HepG2 (cell line): Measurements from ENCODE around the gene AGXT. TPM values are rescaled to one million over a fixed set of nuclear protein-coding genes. Genes with fewer than 3 reads are reported as not detected.

Experiments used
- ATAC-seq: fragments of 200-7000 bp; cut with Tn5 transposase; 3 replicates; pipeline ENCODE4 v1.9.1; 2020; ENCODE audit warnings: mild to moderate bottlenecking, moderate library complexity
- BruUV-seq: library from RNA; stranded (reverse); fragments of 400-500 nt; replicated peaks from 2 replicates; lab custom pipeline; 2021; lab: Mats Ljungman, UMichigan
- CTCF ChIA-PET: fragments of 300-600 bp; formaldehyde crosslinking; extraction: SDS; loops from one replicate; lab custom pipeline; 2021; ENCODE audit warnings: low total read pairs, inconsistent platforms, low intra/inter-chr PET ratio; lab: Yijun Ruan, JAX
- POLR2A ChIA-PET: fragments of 350-600 bp; sonication (Branson Sonifier 250); formaldehyde crosslinking; loops from one replicate; lab custom pipeline; 2020; ENCODE audit warnings: antibody characterized with exemption, inconsistent platforms; lab: Yijun Ruan, JAX
- DNase-seq: peaks from one replicate; pipeline ENCODE4 v3.0.0-alpha.2; 2015; ENCODE audit warnings: low spot score
- FAIRE-seq: peaks from 3 replicates; lab custom pipeline; 2011; peaks lifted over from hg19 to GRCh38; lab: Jason Lieb, UNC
- H2AFZ ChIP-seq: one replicate; pipeline ENCODE4 v1.6.1; 2011; ENCODE audit warnings: low read length, inconsistent platforms
- H3K27ac ChIP-seq: fragments of 300-600 bp; 3 replicates; pipeline ENCODE4 v1.8.0; 2011; ENCODE audit warnings: mixed run types, mild to moderate bottlenecking, mixed read lengths, low read length, inconsistent platforms; ENCODE audit not compliant: insufficient read depth; ENCODE audit errors: extremely low read length
- H3K27me3 ChIP-seq, 2 experiments: fragments of 200-600 bp in 1 of 2; 2 replicates in 1 of 2; 3 replicates in 1 of 2; pipeline versions ENCODE4 v1.6.0 to v1.8.0; 2011; ENCODE audit warnings: low read length in 2 of 2, mild to moderate bottlenecking in 2 of 2, moderate library complexity in 2 of 2, inconsistent platforms in 1 of 2; ENCODE audit not compliant: insufficient read depth in 2 of 2, control insufficient read depth in 1 of 2
- H3K36me3 ChIP-seq, 2 experiments: fragments of 200-600 bp in 1 of 2; replicated peaks in 1 of 2; 2 replicates in 1 of 2; 3 replicates in 1 of 2; pipeline versions ENCODE4 v1.5.1 to v1.8.0; 2011; ENCODE audit warnings: low read length in 2 of 2, inconsistent platforms in 1 of 2; ENCODE audit not compliant: insufficient read depth in 2 of 2, control insufficient read depth in 1 of 2
- H3K4me1 ChIP-seq: 2 replicates; pipeline ENCODE4 v1.5.1; 2012; ENCODE audit warnings: low read length, inconsistent platforms; ENCODE audit not compliant: insufficient read depth
- H3K4me2 ChIP-seq: 2 replicates; pipeline ENCODE4 v1.6.0; 2011; ENCODE audit warnings: low read depth, low read length, inconsistent platforms
- H3K4me3 ChIP-seq, 3 experiments: fragments of 200-600 bp in 1 of 3; sonication (generic), shearing (Covaris generic) in 1 of 3; replicated peaks in 1 of 3; 2 replicates each; pipeline ENCODE4 v1.5.1; 2011 to 2016; ENCODE audit warnings: low read length in 3 of 3, inconsistent platforms in 2 of 3, low read depth in 2 of 3, mild to moderate bottlenecking in 2 of 3, control low read depth in 1 of 3, mixed read lengths in 1 of 3; ENCODE audit not compliant: insufficient read depth in 1 of 3
- H3K79me2 ChIP-seq: one replicate; pipeline ENCODE4 v1.6.1; 2011; ENCODE audit warnings: low read length, inconsistent platforms; ENCODE audit not compliant: insufficient read depth
- H3K9ac ChIP-seq: 2 replicates; pipeline ENCODE4 v1.6.0; 2011; ENCODE audit warnings: mild to moderate bottlenecking, low read depth, low read length, inconsistent platforms; ENCODE audit not compliant: insufficient read depth
- H3K9me3 ChIP-seq: 2 replicates; pipeline ENCODE4 v1.5.1; 2012; ENCODE audit warnings: mild to moderate bottlenecking, low read length
- H4K20me1 ChIP-seq: 2 replicates; pipeline ENCODE4 v1.6.0; 2011; ENCODE audit warnings: inconsistent platforms, mild to moderate bottlenecking, low read length, moderate library complexity; ENCODE audit not compliant: insufficient read depth
- BCL3 ChIP-seq: sonication (generic); formaldehyde crosslinking; IDR thresholded peaks from 2 replicates; pipeline ENCODE4 v1.5.1; 2020; ENCODE audit warnings: mild to moderate bottlenecking, missing genetic modification reagents, moderate library complexity
- CREBL2 ChIP-seq: sonication (generic); formaldehyde crosslinking; IDR thresholded peaks from 2 replicates; pipeline ENCODE4 v1.8.1; 2023; ENCODE audit warnings: missing genetic modification reagents, mild to moderate bottlenecking, borderline replicate concordance
- E2F1 ChIP-seq: sonication (generic); formaldehyde crosslinking; IDR thresholded peaks from 2 replicates; pipeline ENCODE4 v1.5.0; 2020; ENCODE audit warnings: missing genetic modification reagents
- GABPA ChIP-seq, 2 experiments: IDR thresholded peaks; 2 replicates each; pipeline ENCODE4 v1.6.1; 2011 to 2016; ENCODE audit warnings: low read depth in 2 of 2, low read length in 1 of 2, missing biosample characterization in 1 of 2, missing genetic modification characterization in 1 of 2
- GLI4 ChIP-seq: sonication (generic); formaldehyde crosslinking; IDR thresholded peaks from 2 replicates; pipeline ENCODE4 v1.5.1; 2020; ENCODE audit warnings: missing genetic modification reagents, mild to moderate bottlenecking, moderate library complexity, borderline replicate concordance
- IKZF1 ChIP-seq: fragments of 450-650 bp; IDR thresholded peaks from 2 replicates; pipeline ENCODE4 v1.7.1; 2016
- KAT2B ChIP-seq: fragments of 150-350 bp; IDR thresholded peaks from 2 replicates; pipeline ENCODE4 v1.6.1; 2014; ENCODE audit warnings: low read depth, low read length, borderline replicate concordance
- MIER3 ChIP-seq: IDR thresholded peaks from 2 replicates; pipeline ENCODE4 v1.6.1; 2016; ENCODE audit warnings: missing compliant biosample characterization, borderline replicate concordance
- MTA3 ChIP-seq: sonication (generic); formaldehyde crosslinking; IDR thresholded peaks from 2 replicates; pipeline ENCODE4 v1.4.0; 2020; ENCODE audit warnings: missing genetic modification reagents
- SCMH1 ChIP-seq: sonication (generic); formaldehyde crosslinking; IDR thresholded peaks from 2 replicates; pipeline ENCODE4 v1.9.0; 2021; ENCODE audit warnings: missing genetic modification reagents, mild to moderate bottlenecking, borderline replicate concordance
- ZBTB25 ChIP-seq: IDR thresholded peaks from 2 replicates; pipeline ENCODE4 v1.6.1; 2018; ENCODE audit warnings: missing genetic modification reagents
- ZNF503 ChIP-seq: sonication (generic); formaldehyde crosslinking; IDR thresholded peaks from 2 replicates; pipeline ENCODE4 v1.4.0; 2020; ENCODE audit warnings: missing genetic modification reagents
- ZNF772 ChIP-seq: sonication (generic); formaldehyde crosslinking; IDR thresholded peaks from 2 replicates; pipeline ENCODE4 v1.5.0; 2020; ENCODE audit warnings: mild to moderate bottlenecking, missing genetic modification reagents
- ZSCAN29 ChIP-seq: sonication (generic); formaldehyde crosslinking; conservative IDR thresholded peaks from 2 replicates; pipeline ENCODE4 v1.4.0; 2020; ENCODE audit warnings: mild to moderate bottlenecking, missing genetic modification reagents
- WGBS: methylation state at CpG from one replicate; pipeline ENCODE4 v1.1.6; 2017; ENCODE audit warnings: low lambda C conversion rate; 5-methylcytosine and 5-hydroxymethylcytosine counted together
- in situ Hi-C: cut with HindIII; loops from 2 replicates; pipeline ENCODE4 v1.10.0; 2017; ENCODE audit warnings: low pct_unique_long_range_greater_than_20kb; ENCODE audit not compliant: extremely low pct_ligation_motif_present
- intact Hi-C: fragments of 100-400 bp; cut with micrococcal nuclease; formaldehyde crosslinking; loops from one replicate; pipeline ENCODE4 v1.10.0; 2022; ENCODE audit not compliant: unreplicated experiment
- polyA plus RNA-seq, 8 experiments: library from polyadenylated mRNA; depleted of rRNA in 3 of 8; stranded (reverse) in 7 of 8; unstranded in 1 of 8; fragments of >200 nt; fragmentation: Illumina TruSeq in 4 of 8; extraction: Trizol in 4 of 8; gene quantifications; 2 replicates each; pipeline versions ENCODE4 v1.2.1 to v1.2.3, GENCODE V29; 2011 to 2016; ENCODE audit warnings: low read depth in 4 of 8, missing spikeins in 1 of 8, mixed read lengths in 1 of 8; ENCODE audit not compliant: insufficient read depth in 1 of 8
- total RNA-seq, 5 experiments: library from RNA; depleted of rRNA; stranded (reverse); fragments of >200 nt; fragmentation: Illumina TruSeq; extraction: Trizol; gene quantifications; 2 replicates each; pipeline ENCODE4 v1.2.3, GENCODE V29; 2016; ENCODE audit warnings: low read depth in 1 of 5

Gene AGXT
- total and polyA plus RNA-seq, 2 of the 13 experiments (the other 11 are each of a cell fraction or from before 2014, with no cell fraction given): 41.9 to 96.1 TPM

- whole genome bisulfite sequencing: 18% methylated on average over 13 of the region's 81 CpGs
- intact Hi-C loops: no loop called here
- no peak for FAIRE-seq
- DNase-seq: no peak
- TF ChIP-seq MIER3 (CRISPR knock-in tag) (no peak), MTA3 (no peak), CREBL2 (CRISPR knock-in tag) (no peak), BCL3 (CRISPR knock-in tag) (no peak), ZSCAN29 (no peak), GABPA (IDR thresholded peaks at IDR 0.05; ENCODE audit: low read depth, low read length) (no peak), GABPA (CRISPR knock-in tag; IDR thresholded peaks at IDR 0.05; ENCODE audit: low read depth) (no peak), IKZF1 (no peak), ZNF503 (CRISPR knock-in tag) (no peak), ZNF772 (CRISPR knock-in tag) (no peak), ZBTB25 (CRISPR knock-in tag) (no peak), KAT2B (no peak), E2F1 (CRISPR knock-in tag) (no peak), SCMH1 (CRISPR knock-in tag) (no peak), GLI4 (CRISPR knock-in tag) (no peak)
- no peaks in the 10 kb centered on the region for H3K79me2 ChIP-seq
- ChIA-PET POLR2A (no interaction called here), CTCF (no interaction called here)
- H3K27me3 ChIP-seq: peaks cover 24 to 67% of the 10 kb centered on the region in 2 experiments; a peak in 4 of 5 replicates
- no peaks in the 10 kb centered on the region for H3K36me3 ChIP-seq
- H3K4me2 ChIP-seq: no peak overlapping the region
- no peaks in the 10 kb centered on the region for H3K4me1 ChIP-seq
- in situ Hi-C loops: no loop called here
- BruUV-seq: no TSS peak
- H4K20me1 ChIP-seq: no peaks in the 10 kb centered on the region; the same call in 1 of the 2 replicates
- no peak overlapping the region for H3K27ac ChIP-seq
- no peak overlapping the region for H2AFZ ChIP-seq
- H3K9me3 ChIP-seq: no peaks in the 10 kb centered on the region
- no peak overlapping the region for H3K4me3 ChIP-seq
- no peak overlapping the region for H3K9ac ChIP-seq
- ATAC-seq: no peak
Observed at GRCh38 chr2:240819126-240819857, 49.3 kb upstream of the AGXT start.
